NB4 (cell line): Measurements from ENCODE around the gene NSUN5.
A peak's percentile ranks its signal among the peaks of the same experiment; 100 is the strongest.

ENCODE experiments used
- DNase-seq: peaks from one replicate; pipeline ENCODE4 v3.0.0; 2010; ENCODE audit warnings: low read depth
- H3K4me3 ChIP-seq: one replicate; pipeline ENCODE4 v1.5.1; 2011; ENCODE audit warnings: mild to moderate bottlenecking, low read depth, low read length, moderate library complexity
- CTCF ChIP-seq: IDR thresholded peaks from one replicate; pipeline ENCODE4 v1.5.1; 2012; ENCODE audit warnings: low read depth, low read length
- MAX ChIP-seq: IDR thresholded peaks from 2 replicates; pipeline ENCODE4 v1.6.1; 2011; ENCODE audit warnings: low read depth, low read length
- MYC ChIP-seq: IDR thresholded peaks from 2 replicates; pipeline ENCODE4 v1.6.1; 2011; ENCODE audit warnings: low read depth, low read length
- POLR2A ChIP-seq: IDR thresholded peaks from 2 replicates; pipeline ENCODE4 v1.6.1; 2011; ENCODE audit warnings: mild to moderate bottlenecking; ENCODE audit not compliant: insufficient read length; ENCODE audit errors: extremely low read depth

Gene NSUN5

GRCh38 chr7:73342645-73343044, 34.0 kb upstream of the NSUN5 start:
- no peak overlapping the region for H3K4me3 ChIP-seq
- DNase-seq = no peak
- no peak for TF ChIP-seq POLR2A
- TF ChIP-seq MYC = no peak
- no peak for TF ChIP-seq MAX
- no peak for TF ChIP-seq CTCF

- peak; percentile 87 for DNase-seq
- TF ChIP-seq MAX (peak; percentile 97), CTCF (no peak), MYC (no peak)
- H3K4me3 ChIP-seq = no peak overlapping the region
Measured at GRCh38 chr7:73341877-73342276, 33.3 kb upstream of the NSUN5 start.

- TF ChIP-seq POLR2A (no peak), CTCF (no peak), MYC (no peak), MAX (no peak)
- no peak overlapping the region for H3K4me3 ChIP-seq
- DNase-seq = no peak
Measured at GRCh38 chr7:73340514-73340913, 31.9 kb upstream of the NSUN5 start.

GRCh38 chr7:73338321-73338720, 29.7 kb upstream of the NSUN5 start:
- no peak for DNase-seq
- H3K4me3 ChIP-seq = no peak overlapping the region
- TF ChIP-seq MYC = no peak
- no peak for TF ChIP-seq CTCF
- no peak for TF ChIP-seq POLR2A
- TF ChIP-seq MAX = no peak

- no peak for DNase-seq
- TF ChIP-seq MAX (no peak), POLR2A (no peak), MYC (no peak), CTCF (no peak)
- no peak overlapping the region for H3K4me3 ChIP-seq
Measured at GRCh38 chr7:73332447-73332846, 23.8 kb upstream of the NSUN5 start.

GRCh38 chr7:73330772-73331171, 22.1 kb upstream of the NSUN5 start:
- no peak for DNase-seq
- no peak overlapping the region for H3K4me3 ChIP-seq
- TF ChIP-seq MAX = no peak
- no peak for TF ChIP-seq POLR2A
- TF ChIP-seq MYC = no peak
- no peak for TF ChIP-seq CTCF
